ENCODE results near the gene CYP46A1. TPM values are rescaled to one million over a fixed set of nuclear protein-coding genes. Genes with fewer than 3 reads are reported as not detected.

The CYP46A1 gene
- total RNA-seq, 1 experiment from 2014 or later = 0.59 TPM

- TF ChIP-seq CTCF (conservative IDR thresholded peaks at IDR 0.05) = no peak
- Mint-ChIP-seq H3K36me3 (ENCODE audit: insufficient read depth in 1 of 3, low read depth in 3 of 3) (no peaks in the 10 kb centered on the region), H3K27me3 (ENCODE audit: low read depth) (peaks cover 7% of the 10 kb centered on the region), H3K27ac (no peak overlapping the region), H3K4me1 (peaks cover 7 to 17% of the 10 kb centered on the region in 2 experiments), H3K9me3 (no peaks in the 10 kb centered on the region), H3K4me3 (no peak overlapping the region)
- H3K27me3 ChIP-seq (ENCODE audit: insufficient read depth, low read length) = no peaks in the 10 kb centered on the region
- no peak overlapping the region for H4K8ac ChIP-seq (replicated peaks; ENCODE audit: insufficient read length, low read depth, low read length)
- no peak overlapping the region for H3K9ac ChIP-seq (ENCODE audit: extremely low read depth, insufficient read length, low read length)
- no peak overlapping the region for H2BK20ac ChIP-seq (ENCODE audit: low read depth, low read length, poor library complexity, severe bottlenecking)
- H3K18ac ChIP-seq (ENCODE audit: insufficient read length, low read depth, low read length) = no peak overlapping the region
- no peak overlapping the region for H3K4me2 ChIP-seq (ENCODE audit: insufficient read depth, insufficient read length, low read length)
- no peak for DNase-seq
- no peak overlapping the region for H2BK15ac ChIP-seq (ENCODE audit: low read depth, low read length)
- no peak overlapping the region for H3T11ph ChIP-seq (ENCODE audit: low read length)
- no peaks in the 10 kb centered on the region for H4K20me1 ChIP-seq (ENCODE audit: control insufficient read depth, insufficient read depth, insufficient read length)
- no peak overlapping the region for H3K23ac ChIP-seq (ENCODE audit: insufficient read length, low read depth, low read length)
- H2BK5ac ChIP-seq (ENCODE audit: insufficient read length, low read length) = no peak overlapping the region
- H2BK120ac ChIP-seq (ENCODE audit: low read depth, low read length, poor library complexity, severe bottlenecking) = no peak overlapping the region
- H3K9me3 ChIP-seq (ENCODE audit: control insufficient read depth, low read depth, low read length) = no peaks in the 10 kb centered on the region
- no peak overlapping the region for H2AFZ ChIP-seq (ENCODE audit: low read length)
- no peak overlapping the region for H3K56ac ChIP-seq (ENCODE audit: insufficient read length, low read depth, low read length)
- no peak overlapping the region for H4K5ac ChIP-seq (ENCODE audit: insufficient read length, low read depth, low read length)
- no peak overlapping the region for H4K91ac ChIP-seq (ENCODE audit: insufficient read length, low read depth, low read length)
- H3K27ac ChIP-seq (ENCODE audit: insufficient read length, low read depth, low read length) = no peak overlapping the region
- no peaks in the 10 kb centered on the region for H3K79me2 ChIP-seq (ENCODE audit: insufficient read depth, low read length)
- H3K4me1 ChIP-seq (ENCODE audit: insufficient read depth, low read length) = no peaks in the 10 kb centered on the region
- no peak overlapping the region for H3K14ac ChIP-seq (ENCODE audit: insufficient read depth, low read length)
- no peak overlapping the region for H3K4ac ChIP-seq (ENCODE audit: low read depth, low read length)
- no peaks in the 10 kb centered on the region for H3K79me1 ChIP-seq (ENCODE audit: insufficient read depth, low read depth, low read length, poor library complexity, severe bottlenecking)
- no peaks in the 10 kb centered on the region for H3K23me2 ChIP-seq (ENCODE audit: insufficient read length, low read depth, low read length, poor library complexity, severe bottlenecking)
- no peak overlapping the region for H2AK5ac ChIP-seq (ENCODE audit: insufficient read length, low read length)
- H2BK12ac ChIP-seq (ENCODE audit: insufficient read length, low read depth, low read length) = no peak overlapping the region
- WGBS (ENCODE audit: extremely low coverage, insufficient read length, low lambda C conversion rate) = no CpG with 5 or more reads among the region's 13 CpGs
Observed at GRCh38 chr14:99691111-99691885, 7.2 kb downstream of the CYP46A1 start.

Data from H9 (cell line).